Stimulated activated CD8-positive, alpha-beta memory T cell treated with anti-CD3 and anti-CD28 coated beads, Interleukin-15, amount 100 ng/mL, for 24 hours (primary cell): ENCODE results near the gene NOL4L.
"Not testable (repeated sequence)": the region's sequence is repeated elsewhere in the genome, so short reads cannot be mapped to it uniquely, and the experiment has no call there.

Experiments used
- DNase-seq: peaks from one replicate; pipeline ENCODE4 v3.0.0-alpha.2; 2020; ENCODE audit warnings: low read depth

Gene NOL4L

GRCh38 chr20:32596681-32597252 lies 11.6 kb upstream of the NOL4L start:
- no peak for DNase-seq

- no peak for DNase-seq
Measured at GRCh38 chr20:32595143-32595542, 10.0 kb upstream of the NOL4L start.

GRCh38 chr20:32594669-32595068 lies 9.5 kb upstream of the NOL4L start:
- not testable (repeated sequence) for DNase-seq

GRCh38 chr20:32594204-32594603 lies 9.1 kb upstream of the NOL4L start:
- no peak for DNase-seq

GRCh38 chr20:32592616-32593015 lies 7.5 kb upstream of the NOL4L start:
- DNase-seq: not testable (repeated sequence)

GRCh38 chr20:32592022-32592421 lies 6.9 kb upstream of the NOL4L start:
- no peak for DNase-seq

GRCh38 chr20:32589769-32590168 lies 4.6 kb upstream of the NOL4L start:
- DNase-seq: no peak

GRCh38 chr20:32589256-32589655 lies 4.1 kb upstream of the NOL4L start:
- no peak for DNase-seq

GRCh38 chr20:32588040-32588439 lies 2.9 kb upstream of the NOL4L start:
- no peak for DNase-seq

- DNase-seq: no peak
Measured at GRCh38 chr20:32586291-32586690, 1.2 kb upstream of the NOL4L start.

GRCh38 chr20:32585586-32586127 lies 524 bp upstream of the NOL4L start:
- no peak for DNase-seq

GRCh38 chr20:32583581-32584070 lies 1.5 kb downstream of the NOL4L start:
- no peak for DNase-seq

GRCh38 chr20:32582659-32583580 lies 2.2 kb downstream of the NOL4L start:
- no peak for DNase-seq

GRCh38 chr20:32581839-32582658 lies 3.1 kb downstream of the NOL4L start:
- no peak for DNase-seq

- DNase-seq: no peak
Measured at GRCh38 chr20:32580970-32581838, 3.9 kb downstream of the NOL4L start.

GRCh38 chr20:32580219-32580969 lies 4.7 kb downstream of the NOL4L start:
- DNase-seq: no peak

- DNase-seq: no peak
Measured at GRCh38 chr20:32578840-32579390, 6.2 kb downstream of the NOL4L start.

- not testable (repeated sequence) for DNase-seq
Measured at GRCh38 chr20:32578062-32578461, 7.1 kb downstream of the NOL4L start.

GRCh38 chr20:32577657-32578056 lies 7.5 kb downstream of the NOL4L start:
- no peak for DNase-seq

GRCh38 chr20:32577023-32577422 lies 8.1 kb downstream of the NOL4L start:
- no peak for DNase-seq
